Fibroblast of mammary gland (primary cell): ENCODE measurements around the gene AFF4.
"Not testable (repeated sequence)": the region's sequence is repeated elsewhere in the genome, so short reads cannot be mapped to it uniquely, and the experiment has no call there.

ENCODE experiments used
- DNase-seq: peaks from one replicate; pipeline ENCODE4 v3.0.0-alpha.2; 2010; ENCODE audit warnings: low read depth
- H3K4me3 ChIP-seq: 2 replicates; pipeline ENCODE4 v1.5.1; 2011; ENCODE audit warnings: low read depth, mild to moderate bottlenecking, low read length, moderate library complexity; ENCODE audit not compliant: control insufficient read depth
- CTCF ChIP-seq: conservative IDR thresholded peaks from 2 replicates; pipeline ENCODE4 v1.5.1; 2011; ENCODE audit warnings: low read depth, low read length, inconsistent platforms; ENCODE audit not compliant: control insufficient read depth, insufficient read depth

The AFF4 gene

GRCh38 chr5:132981288-132981687 is 17.9 kb upstream of the AFF4 start:
- no peak for DNase-seq
- no peak overlapping the region for H3K4me3 ChIP-seq
- TF ChIP-seq CTCF: no peak

GRCh38 chr5:132979976-132980375 is 16.5 kb upstream of the AFF4 start:
- DNase-seq: no peak
- H3K4me3 ChIP-seq: no peak overlapping the region
- TF ChIP-seq CTCF: no peak

GRCh38 chr5:132979367-132979940 is 16.0 kb upstream of the AFF4 start:
- H3K4me3 ChIP-seq: no peak overlapping the region
- peak; percentile 80 for DNase-seq

GRCh38 chr5:132976852-132977251 is 13.4 kb upstream of the AFF4 start:
- TF ChIP-seq CTCF: no peak

More at GRCh38 chr5:132979367-132979940, 16.0 kb upstream of the AFF4 start:
- TF ChIP-seq CTCF: no peak

GRCh38 chr5:132972436-132972828 is 9.0 kb upstream of the AFF4 start:
- not testable (repeated sequence) for H3K4me3 ChIP-seq, DNase-seq

More at GRCh38 chr5:132976852-132977251, 13.4 kb upstream of the AFF4 start:
- H3K4me3 ChIP-seq: no peak overlapping the region
- DNase-seq: no peak

GRCh38 chr5:132971483-132972435 is 8.3 kb upstream of the AFF4 start:
- no peak for TF ChIP-seq CTCF
- H3K4me3 ChIP-seq: no peak overlapping the region
- peak; percentile 61 for DNase-seq

- no peak for DNase-seq
- TF ChIP-seq CTCF: no peak
- no peak overlapping the region for H3K4me3 ChIP-seq
Measured at GRCh38 chr5:132965120-132965519, 1.7 kb upstream of the AFF4 start.
